H7 (cell line): ENCODE measurements around the gene DNAL4. TPM values are rescaled to one million over a fixed set of nuclear protein-coding genes. Genes with fewer than 3 reads are reported as not detected.
"Not testable (repeated sequence)": the region's sequence is repeated elsewhere in the genome, so short reads cannot be mapped to it uniquely, and the experiment has no call there.

Source experiments
- DNase-seq: peaks from one replicate; pipeline ENCODE4 v3.0.0; 2012
- H3K27me3 ChIP-seq: 2 replicates; pipeline ENCODE4 v1.6.0; 2011; ENCODE audit warnings: mild to moderate bottlenecking, low read length; ENCODE audit not compliant: control insufficient read depth, insufficient read depth
- H3K36me3 ChIP-seq: replicated peaks from 2 replicates; pipeline ENCODE4 v1.5.1; 2011; ENCODE audit warnings: low read length; ENCODE audit not compliant: control insufficient read depth, insufficient read depth
- H3K4me3 ChIP-seq: 2 replicates; pipeline ENCODE4 v1.5.1; 2011; ENCODE audit warnings: low read depth, mild to moderate bottlenecking, control low read depth, low read length, moderate library complexity; ENCODE audit not compliant: insufficient read depth
- total RNA-seq: library from RNA; depleted of rRNA; stranded (reverse); fragments of >200 nt; shearing (Covaris generic); gene quantifications from 2 replicates; pipeline ENCODE4 v1.2.3, GENCODE V29; 2014

DNAL4 gene
- total RNA-seq, 1 experiment from 2014 or later, result 26.8 TPM

- H3K27me3 ChIP-seq, result no peaks in the 10 kb centered on the region
- H3K36me3 ChIP-seq, result no peaks in the 10 kb centered on the region
- DNase-seq, result peak; percentile 21
- H3K4me3 ChIP-seq, result no peak overlapping the region
Measured at GRCh38 chr22:38815842-38816241, 21.9 kb upstream of the DNAL4 start.

- Histone ChIP-seq H3K4me3 (no peak overlapping the region), H3K36me3 (no peaks in the 10 kb centered on the region), H3K27me3 (no peaks in the 10 kb centered on the region)
- DNase-seq, result no peak
Measured at GRCh38 chr22:38811241-38811640, 17.3 kb upstream of the DNAL4 start.

- not testable (repeated sequence) for H3K27me3 ChIP-seq, DNase-seq, H3K36me3 ChIP-seq, H3K4me3 ChIP-seq
Measured at GRCh38 chr22:38805041-38805593, 11.2 kb upstream of the DNAL4 start.

- Histone ChIP-seq H3K4me3 (peak overlapping the region; percentile 51), H3K27me3 (0 out of 2 replicates have a peak, but pooled peaks cover 3% of the 10 kb centered on the region)
- peak; percentile 63 for DNase-seq
Measured at GRCh38 chr22:38802671-38803121, 8.8 kb upstream of the DNAL4 start.

GRCh38 chr22:38799265-38800002 is 5.5 kb upstream of the DNAL4 start:
- Histone ChIP-seq H3K4me3 (no peak overlapping the region), H3K36me3 (no peaks in the 10 kb centered on the region), H3K27me3 (0 out of 2 replicates have a peak, but pooled peaks cover 4% of the 10 kb centered on the region)
- DNase-seq, result no peak

More at GRCh38 chr22:38802671-38803121, 8.8 kb upstream of the DNAL4 start:
- no peaks in the 10 kb centered on the region for H3K36me3 ChIP-seq

- H3K27me3 ChIP-seq, result 0 out of 2 replicates have a peak, but pooled peaks cover 4% of the 10 kb centered on the region
- H3K36me3 ChIP-seq, result no peaks in the 10 kb centered on the region
- DNase-seq, result no peak
Measured at GRCh38 chr22:38798496-38798895, 4.6 kb upstream of the DNAL4 start.

DNA sequence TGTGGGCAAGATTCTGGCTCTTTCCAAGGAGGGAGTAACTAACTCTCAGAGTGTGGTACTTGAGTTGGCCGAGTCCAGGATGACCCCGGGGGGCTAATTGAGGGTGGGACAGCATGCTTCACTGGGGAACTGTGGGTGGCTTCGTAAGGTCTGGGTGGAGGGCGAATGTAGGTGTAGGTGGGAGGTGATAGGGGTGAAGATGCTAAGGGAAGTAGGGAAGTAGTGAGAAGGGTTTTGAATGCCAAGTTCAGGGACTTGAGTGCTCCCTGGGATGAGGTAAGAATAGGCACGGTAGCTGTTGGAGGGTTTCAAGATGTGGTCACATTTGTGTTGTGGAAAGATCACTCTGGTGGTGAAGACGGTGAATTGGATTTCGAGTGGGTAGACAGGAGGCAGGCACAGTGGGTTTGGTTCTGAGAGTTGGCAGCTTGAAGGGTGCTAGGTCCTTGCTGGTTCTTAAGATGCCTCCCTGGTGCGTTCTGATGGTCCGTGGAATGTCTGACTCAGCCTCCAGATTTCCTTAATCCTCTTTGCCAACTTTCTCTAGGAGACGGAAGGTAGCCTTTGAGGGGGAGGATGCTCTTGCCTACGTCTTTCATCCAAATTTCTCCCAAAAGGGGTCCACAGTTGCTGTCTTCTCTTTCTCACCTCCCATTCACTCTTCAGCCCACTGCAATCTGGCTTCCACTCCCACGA is 2.5 kb upstream of the DNAL4 start:
- Histone ChIP-seq H3K4me3 (no peak overlapping the region), H3K27me3 (0 out of 2 replicates have a peak, but pooled peaks cover 2% of the 10 kb centered on the region), H3K36me3 (no peaks in the 10 kb centered on the region)
- no peak for DNase-seq

More at GRCh38 chr22:38798496-38798895, 4.6 kb upstream of the DNAL4 start:
- no peak overlapping the region for H3K4me3 ChIP-seq

DNA sequence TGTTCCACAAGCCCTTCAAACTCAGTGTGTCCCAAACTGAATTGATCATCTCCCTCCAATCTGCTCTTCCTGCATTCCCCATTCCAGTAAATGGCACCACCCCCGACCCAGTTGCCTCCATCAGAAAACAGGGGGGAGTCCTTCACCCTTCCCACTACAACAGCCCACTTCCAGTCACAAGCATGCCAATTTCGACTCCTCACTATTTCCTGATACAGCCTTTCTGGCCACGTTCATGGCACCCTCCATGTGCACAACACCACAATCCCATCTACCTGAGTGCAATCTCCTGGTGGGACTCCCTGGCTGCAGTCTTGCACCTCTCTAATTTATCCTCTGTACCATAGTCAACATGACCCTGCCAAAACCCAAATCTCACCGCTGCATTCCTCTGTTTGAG is 1.6 kb upstream of the DNAL4 start:
- H3K27me3 ChIP-seq, result 0 out of 2 replicates have a peak, but pooled peaks cover 2% of the 10 kb centered on the region
- no peaks in the 10 kb centered on the region for H3K36me3 ChIP-seq
- no peak for DNase-seq
- H3K4me3 ChIP-seq, result no peak overlapping the region

- DNase-seq, result no peak
- Histone ChIP-seq H3K27me3 (0 out of 2 replicates have a peak, but pooled peaks cover 2% of the 10 kb centered on the region), H3K36me3 (no peaks in the 10 kb centered on the region), H3K4me3 (peak overlapping the region; percentile 69)
Measured at GRCh38 chr22:38793317-38793716, 626 bp downstream of the DNAL4 start.

GRCh38 chr22:38792833-38793232 is 1.1 kb downstream of the DNAL4 start:
- Histone ChIP-seq H3K36me3 (no peaks in the 10 kb centered on the region), H3K27me3 (0 out of 2 replicates have a peak, but pooled peaks cover 2% of the 10 kb centered on the region), H3K4me3 (no peak overlapping the region)
- DNase-seq, result no peak

DNA sequence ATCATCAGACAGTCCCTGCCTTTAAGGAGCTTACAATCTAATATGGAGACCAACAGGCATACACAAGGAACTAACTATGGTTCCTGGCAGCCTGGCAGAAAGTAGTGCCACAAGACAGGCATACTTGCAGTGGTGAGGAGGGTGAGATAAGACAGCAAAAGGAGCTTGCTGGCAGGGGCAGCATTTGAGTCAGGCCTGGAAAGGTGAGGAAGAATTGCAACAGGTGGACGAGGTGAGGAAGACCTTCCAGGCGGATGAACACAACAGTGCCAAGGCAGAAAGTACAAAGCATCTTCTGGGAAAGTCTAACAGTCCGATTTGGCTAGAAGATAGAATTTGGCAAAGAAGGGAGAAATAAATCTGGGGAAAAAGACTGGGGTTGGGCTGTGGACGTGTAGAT is 4.3 kb downstream of the DNAL4 start:
- Histone ChIP-seq H3K27me3 (no peaks in the 10 kb centered on the region), H3K4me3 (no peak overlapping the region), H3K36me3 (no peaks in the 10 kb centered on the region)
- no peak for DNase-seq

DNA sequence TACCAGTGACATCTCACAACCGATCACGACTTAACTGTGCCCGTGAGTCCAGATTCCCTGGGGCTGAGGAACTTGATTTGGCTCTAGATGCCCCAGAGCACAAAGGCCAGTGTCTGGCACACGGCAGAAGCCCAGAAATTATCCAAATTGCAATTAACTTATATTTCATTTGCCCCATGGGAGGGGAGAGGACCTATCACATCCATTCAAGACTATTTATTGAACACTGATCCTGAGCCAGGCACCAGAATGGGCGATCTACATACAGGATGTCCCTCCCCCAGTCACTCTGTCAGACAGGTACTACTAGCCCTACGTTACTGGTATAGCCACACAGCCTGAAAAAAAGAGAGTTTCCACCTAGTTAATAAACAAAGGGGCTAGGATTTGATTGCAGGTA is 5.1 kb downstream of the DNAL4 start:
- Histone ChIP-seq H3K4me3 (no peak overlapping the region), H3K27me3 (no peaks in the 10 kb centered on the region), H3K36me3 (no peaks in the 10 kb centered on the region)
- no peak for DNase-seq

DNA sequence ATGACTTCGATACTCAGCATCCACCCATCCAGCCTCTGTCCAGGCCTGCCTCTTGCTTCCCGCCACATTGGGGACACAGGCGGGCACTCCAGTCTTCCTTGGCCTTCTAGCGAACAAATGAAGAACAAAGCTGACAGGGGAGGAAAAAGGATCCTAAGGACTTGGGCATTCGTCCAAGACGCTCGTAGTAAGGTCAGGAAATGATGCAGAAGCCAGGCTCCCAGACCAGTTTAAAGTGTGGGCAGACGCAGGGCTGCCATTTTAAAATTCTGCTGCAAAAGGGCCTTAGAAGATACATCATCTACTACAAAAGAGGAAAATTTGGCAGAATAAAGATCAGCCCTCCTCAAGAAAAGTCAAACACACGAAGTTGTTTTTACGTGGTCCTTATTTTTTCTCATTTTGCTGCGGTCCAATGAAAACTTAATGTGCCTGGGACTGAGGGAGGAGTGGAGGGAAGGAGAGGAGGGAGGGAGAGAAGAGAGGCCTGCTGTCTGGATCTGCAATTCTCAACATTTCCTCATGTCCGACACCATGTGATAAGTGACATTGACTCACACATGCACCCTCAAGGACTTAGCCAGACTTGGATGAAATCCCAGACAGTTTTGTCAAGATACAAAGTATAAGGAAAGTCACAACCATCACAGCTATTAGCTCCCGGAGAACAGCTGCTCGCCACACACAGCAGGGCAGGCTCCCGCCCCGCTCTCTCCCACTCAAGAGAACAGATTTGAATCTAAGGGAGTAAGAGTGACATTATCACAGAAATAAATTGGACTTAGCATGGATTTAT is 5.7 kb downstream of the DNAL4 start:
- no peaks in the 10 kb centered on the region for H3K27me3 ChIP-seq
- H3K36me3 ChIP-seq, result no peaks in the 10 kb centered on the region
- no peak for DNase-seq
- H3K4me3 ChIP-seq, result no peak overlapping the region

- H3K27me3 ChIP-seq, result no peaks in the 10 kb centered on the region
- H3K36me3 ChIP-seq, result no peaks in the 10 kb centered on the region
- no peak overlapping the region for H3K4me3 ChIP-seq
- no peak for DNase-seq
Measured at GRCh38 chr22:38786631-38787030, 7.3 kb downstream of the DNAL4 start.
